ENCODE data around the gene NCOA4. TPM values are rescaled to one million over a fixed set of nuclear protein-coding genes. Genes with fewer than 3 reads are reported as not detected.

The NCOA4 gene
- total RNA-seq, 6 experiments from 2014 or later: 130 to 224 (median 201) TPM

- peak overlapping the region; percentile 47 to 93 (median 55) for H3K27ac ChIP-seq
- peaks cover 0 to 76% (median 31%) of the 10 kb centered on the region in 4 donors for H3K4me1 ChIP-seq
- no peak for ATAC-seq
- H3K27me3 ChIP-seq: no peaks in the 10 kb centered on the region
- TF ChIP-seq CTCF (IDR thresholded peaks at IDR 0.05) (no peak), POLR2A (IDR thresholded peaks at IDR 0.05) (no peak)
- H3K9me3 ChIP-seq: no peaks in the 10 kb centered on the region
- intact Hi-C loops (cut with DNase I): no loop called here
- no peak for DNase-seq
- H3K4me3 ChIP-seq: peak overlapping the region in 2 of 3 donors; percentile 0 to 19
- 18% methylated on average over 3 of the region's 3 CpGs for WGBS (ENCODE audit: insufficient coverage, low coverage, low lambda C conversion rate, missing lambda C conversion rate)
- H3K36me3 ChIP-seq: peaks cover 0 to 17% (median 7%) of the 10 kb centered on the region in 4 donors
Measured at GRCh38 chr10:46019177-46019528, 11.3 kb downstream of the NCOA4 start.

GRCh38 chr10:46018453-46019176 is 11.8 kb downstream of the NCOA4 start:
- H3K27ac ChIP-seq: peak overlapping the region; percentile 7 to 93 (median 55)
- 21% methylated on average over 2 of the region's 2 CpGs for WGBS (ENCODE audit: insufficient coverage, low coverage, low lambda C conversion rate, missing lambda C conversion rate)

GRCh38 chr10:46017733-46018132 is 12.7 kb downstream of the NCOA4 start:
- DNase-seq: no peak
- Histone ChIP-seq H3K4me3 (no peak overlapping the region), H3K36me3 (peaks cover 0 to 31% (median 19%) of the 10 kb centered on the region in 4 donors), H3K27me3 (no peaks in the 10 kb centered on the region), H3K9me3 (no peaks in the 10 kb centered on the region), H3K27ac (peak overlapping the region; percentile 7 to 93 (median 55)), H3K4me1 (peaks cover 0 to 72% (median 32%) of the 10 kb centered on the region in 4 donors)
- WGBS (ENCODE audit: insufficient coverage, low coverage, low lambda C conversion rate, missing lambda C conversion rate): 45% methylated on average over 2 of the region's 2 CpGs
- no peak for ATAC-seq
- intact Hi-C loops (cut with DNase I): no loop called here
- no peak for TF ChIP-seq POLR2A (IDR thresholded peaks at IDR 0.05)
- no peak for TF ChIP-seq CTCF (IDR thresholded peaks at IDR 0.05)

More at GRCh38 chr10:46018453-46019176, 11.8 kb downstream of the NCOA4 start:
- Histone ChIP-seq H3K27me3 (no peaks in the 10 kb centered on the region), H3K9me3 (no peaks in the 10 kb centered on the region), H3K36me3 (peaks cover 0 to 22% (median 11%) of the 10 kb centered on the region in 4 donors), H3K4me3 (peak overlapping the region in 2 of 3 donors; percentile 0 to 19), H3K4me1 (peaks cover 0 to 75% (median 30%) of the 10 kb centered on the region in 4 donors)
- DNase-seq (no peak), ATAC-seq (no peak)
- TF ChIP-seq CTCF (IDR thresholded peaks at IDR 0.05): no peak
- TF ChIP-seq POLR2A (IDR thresholded peaks at IDR 0.05): no peak
- intact Hi-C loops (cut with DNase I): no loop called here

GRCh38 chr10:46016811-46017210 is 13.6 kb downstream of the NCOA4 start:
- intact Hi-C loops (cut with DNase I): no loop called here
- WGBS (ENCODE audit: insufficient coverage, low coverage, low lambda C conversion rate, missing lambda C conversion rate): 87% methylated on average over 1 of the region's 1 CpG
- Histone ChIP-seq H3K27me3 (no peaks in the 10 kb centered on the region), H3K9me3 (no peaks in the 10 kb centered on the region), H3K4me1 (peaks cover 0 to 73% (median 32%) of the 10 kb centered on the region in 4 donors), H3K36me3 (peaks cover 0 to 40% (median 26%) of the 10 kb centered on the region in 4 donors), H3K4me3 (no peak overlapping the region), H3K27ac (peak overlapping the region in 1 of 3 donors; percentile 93)
- no peak for TF ChIP-seq POLR2A (IDR thresholded peaks at IDR 0.05)
- TF ChIP-seq CTCF (IDR thresholded peaks at IDR 0.05): no peak
- no peak for DNase-seq
- no peak for ATAC-seq

All from right lobe of liver (tissue), 6 donors.